HFFc6 (cell line): ENCODE results near the gene KLHL7. TPM values are rescaled to one million over a fixed set of nuclear protein-coding genes. Genes with fewer than 3 reads are reported as not detected.

Source experiments
- total RNA-seq, 6 experiments: library from RNA; stranded (reverse); fragmentation: NEBNext Ultra II Directional; extraction: Animal tissue kit (Norgen Biotek cat#: 25700); gene quantifications; 2 replicates in 1 of 6; 3 replicates in 5 of 6; pipeline ENCODE4 v1.2.3, GENCODE V29; 2021

Gene KLHL7
- total RNA-seq, 6 experiments from 2014 or later, result 23.1 to 31.2 (median 29.5) TPM

Other genes with a start within 250 kb of the KLHL7 start
- 100 to 1,000 TPM in 1 of 6 experiments, 10 to 100 TPM in 5; 88.5 to 104 (median 95.0) TPM for gene HYCC1, start 91.7 kb upstream of the KLHL7 start, total RNA-seq
- gene NUP42, start 76.3 kb downstream of the KLHL7 start, total RNA-seq, result 10 to 100 TPM; 13.5 to 19.9 (median 19.1) TPM
- gene GPNMB, start 141.0 kb downstream of the KLHL7 start, total RNA-seq, result 10 to 100 TPM; 19.3 to 48.8 (median 44.1) TPM
- 10 to 100 TPM; 74.3 to 87.8 (median 79.6) TPM for gene MALSU1, start 193.6 kb downstream of the KLHL7 start, total RNA-seq